Omental fat pad (tissue), 4 donors: ENCODE measurements around the gene TSPAN31. TPM values are rescaled to one million over a fixed set of nuclear protein-coding genes. Genes with fewer than 3 reads are reported as not detected.
"Not testable (repeated sequence)": the region's sequence is repeated elsewhere in the genome, so short reads cannot be mapped to it uniquely, and the experiment has no call there.

Experiments
- ATAC-seq: fragments of 150-250 bp; one replicate; pipeline ENCODE4 v1.9.1; 2016; ENCODE audit warnings: mild to moderate bottlenecking, moderate library complexity; ENCODE audit not compliant: low FRiP score
- DNase-seq: peaks from one replicate; pipeline ENCODE4 v3.0.0-alpha.2; 2019; ENCODE audit warnings: low spot score
- total RNA-seq, 4 donors: library from RNA; depleted of rRNA; stranded (reverse); fragments of >200 nt; gene quantifications; one replicate each; pipeline ENCODE4 v1.1.0, GENCODE V29; 2016
- TF ChIP-seq, protein P1 (sequence below), 3 donors: fragments of 450-650 bp; IDR thresholded peaks; one replicate each; pipeline ENCODE4 v1.5.1; 2016 to 2017; ENCODE audit warnings: antibody characterized with exemption in 3 of 3, mild to moderate bottlenecking in 3 of 3, moderate library complexity in 2 of 3

The TSPAN31 gene
- total RNA-seq, 4 donors from 2014 or later, result 41.8 to 70.7 (median 65.7) TPM

DNA sequence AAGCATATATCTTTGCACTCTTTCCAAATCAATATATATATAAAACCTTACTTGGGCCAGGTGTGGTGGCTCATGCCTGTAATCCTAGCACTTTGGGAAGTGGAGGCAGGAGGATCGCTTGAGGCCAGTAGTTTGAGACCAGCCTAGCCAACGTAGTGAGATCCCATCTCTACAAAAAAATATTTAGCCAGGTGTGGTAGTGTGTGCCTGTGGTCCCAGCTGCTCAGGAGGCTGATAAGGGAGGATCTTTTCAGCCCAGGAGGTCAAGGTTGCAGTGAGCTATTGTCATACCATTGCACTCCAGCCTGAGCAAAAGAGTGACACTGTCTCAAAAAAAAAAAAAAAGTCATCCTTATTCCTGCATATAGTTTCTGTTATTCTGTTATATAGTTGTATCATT is 36.5 kb upstream of the TSPAN31 start:
- no peak for ATAC-seq
- DNase-seq, result no peak
- TF ChIP-seq, protein P1, sequence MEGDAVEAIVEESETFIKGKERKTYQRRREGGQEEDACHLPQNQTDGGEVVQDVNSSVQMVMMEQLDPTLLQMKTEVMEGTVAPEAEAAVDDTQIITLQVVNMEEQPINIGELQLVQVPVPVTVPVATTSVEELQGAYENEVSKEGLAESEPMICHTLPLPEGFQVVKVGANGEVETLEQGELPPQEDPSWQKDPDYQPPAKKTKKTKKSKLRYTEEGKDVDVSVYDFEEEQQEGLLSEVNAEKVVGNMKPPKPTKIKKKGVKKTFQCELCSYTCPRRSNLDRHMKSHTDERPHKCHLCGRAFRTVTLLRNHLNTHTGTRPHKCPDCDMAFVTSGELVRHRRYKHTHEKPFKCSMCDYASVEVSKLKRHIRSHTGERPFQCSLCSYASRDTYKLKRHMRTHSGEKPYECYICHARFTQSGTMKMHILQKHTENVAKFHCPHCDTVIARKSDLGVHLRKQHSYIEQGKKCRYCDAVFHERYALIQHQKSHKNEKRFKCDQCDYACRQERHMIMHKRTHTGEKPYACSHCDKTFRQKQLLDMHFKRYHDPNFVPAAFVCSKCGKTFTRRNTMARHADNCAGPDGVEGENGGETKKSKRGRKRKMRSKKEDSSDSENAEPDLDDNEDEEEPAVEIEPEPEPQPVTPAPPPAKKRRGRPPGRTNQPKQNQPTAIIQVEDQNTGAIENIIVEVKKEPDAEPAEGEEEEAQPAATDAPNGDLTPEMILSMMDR (IDR thresholded peaks at IDR 0.05), result no peak

DNA sequence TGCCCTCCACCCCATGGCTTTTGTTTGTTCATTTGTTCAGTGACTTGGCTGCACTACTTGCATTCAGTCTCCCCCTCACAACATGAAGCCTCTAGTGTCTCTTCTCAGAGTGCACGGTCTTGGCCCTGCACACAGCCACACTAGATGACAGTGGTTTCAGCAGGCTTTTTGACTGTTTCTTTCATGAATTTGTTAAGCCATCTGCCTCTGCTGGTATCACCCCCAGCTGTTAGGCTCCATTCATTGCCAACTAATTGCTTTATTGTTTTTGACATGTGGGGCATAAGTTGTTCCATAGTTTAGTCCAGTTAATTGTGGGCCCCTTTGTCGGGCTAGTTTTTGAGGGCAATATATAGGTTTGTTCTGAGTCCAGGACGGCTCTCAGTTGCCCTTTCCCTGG is 32.1 kb upstream of the TSPAN31 start:
- no peak for ATAC-seq
- DNase-seq, result no peak
- TF ChIP-seq, protein P1 (IDR thresholded peaks at IDR 0.05), result no peak

- ATAC-seq, result no peak
- no peak for DNase-seq
- TF ChIP-seq, protein P1 (IDR thresholded peaks at IDR 0.05), result no peak
These were observed 31.6 kb upstream of the TSPAN31 start for GRCh38 chr12:57713209-57713608.

GRCh38 chr12:57715036-57715748 is 29.6 kb upstream of the TSPAN31 start:
- not testable (repeated sequence) for DNase-seq, ATAC-seq

- ATAC-seq, result no peak
- TF ChIP-seq, protein P1 (IDR thresholded peaks at IDR 0.05), result no peak
- DNase-seq, result no peak
These were observed 29.1 kb upstream of the TSPAN31 start for GRCh38 chr12:57715786-57716185.

DNA sequence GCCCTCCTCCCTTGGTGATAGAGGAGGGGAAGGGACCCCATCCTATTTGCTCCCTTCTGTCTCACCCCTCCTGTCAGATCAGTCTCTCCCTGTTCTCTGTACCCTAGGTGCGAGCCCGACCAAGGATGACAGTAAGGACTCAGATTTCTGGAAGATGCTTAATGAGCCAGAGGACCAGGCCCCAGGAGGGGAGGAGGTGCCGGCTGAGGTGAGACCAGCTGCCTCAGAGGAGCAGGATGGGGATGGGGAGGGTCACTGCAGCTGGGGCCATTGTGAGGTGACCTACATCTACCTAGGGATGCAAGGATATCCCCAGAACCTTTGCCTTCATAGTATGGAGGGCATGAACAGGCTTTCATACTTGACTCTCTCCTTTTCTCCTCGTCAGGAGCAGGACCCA is 28.5 kb upstream of the TSPAN31 start:
- no peak for ATAC-seq
- no peak for DNase-seq

DNA sequence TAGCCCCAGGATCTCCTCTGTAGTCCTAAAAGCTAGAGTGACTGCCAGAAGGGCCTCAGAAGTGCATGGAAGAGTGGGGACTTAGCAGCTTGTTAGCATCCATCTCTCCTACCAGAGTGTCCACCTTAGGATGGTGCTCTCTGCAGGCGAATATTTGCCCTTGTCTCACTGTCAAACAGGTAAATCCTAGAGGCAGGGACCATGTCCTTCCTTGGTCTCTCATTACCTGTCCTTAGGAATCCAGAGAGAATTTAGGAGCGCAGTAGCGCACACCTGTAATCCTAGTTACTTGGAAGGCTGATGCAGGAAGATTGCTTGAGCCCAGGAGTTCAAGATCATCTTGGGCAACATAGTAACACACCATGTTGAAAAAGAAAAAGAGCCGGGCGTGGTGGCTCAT is 27.7 kb upstream of the TSPAN31 start:
- ATAC-seq (no peak), DNase-seq (no peak)
- TF ChIP-seq, protein P1 (IDR thresholded peaks at IDR 0.05), result no peak

More for the DNA sequence above, 28.5 kb upstream of the TSPAN31 start:
- TF ChIP-seq, protein P1 (IDR thresholded peaks at IDR 0.05), result no peak
